Medulla oblongata (tissue), 1 donor: ENCODE results near the gene TIMM22.
A peak's percentile ranks its signal among the peaks of the same experiment; 100 is the strongest.

ENCODE experiments used
- DNase-seq: peaks from one replicate; pipeline ENCODE4 v3.0.0-alpha.2; 2015; ENCODE audit errors: extremely low spot score

Gene TIMM22

GRCh38 chr17:1019451-1019850 is 22.5 kb downstream of the TIMM22 start:
- no peak for DNase-seq

- DNase-seq = no peak
These were observed 24.2 kb downstream of the TIMM22 start for GRCh38 chr17:1021147-1021546.

GRCh38 chr17:1022278-1023024 is 25.5 kb downstream of the TIMM22 start:
- DNase-seq = no peak

GRCh38 chr17:1024076-1024475 is 27.1 kb downstream of the TIMM22 start:
- no peak for DNase-seq

- DNase-seq = no peak
These were observed 29.0 kb downstream of the TIMM22 start for GRCh38 chr17:1025733-1026598.

- no peak for DNase-seq
These were observed 29.7 kb downstream of the TIMM22 start for GRCh38 chr17:1026599-1026975.

- no peak for DNase-seq
These were observed 30.1 kb downstream of the TIMM22 start for GRCh38 chr17:1027044-1027443.

- peak; percentile 32 for DNase-seq
These were observed 32.4 kb downstream of the TIMM22 start for GRCh38 chr17:1029196-1029921.

GRCh38 chr17:1029922-1030644 is 33.2 kb downstream of the TIMM22 start:
- DNase-seq = peak; percentile 22

GRCh38 chr17:1030684-1031532 is 34.0 kb downstream of the TIMM22 start:
- peak; percentile 28 for DNase-seq

GRCh38 chr17:1031711-1032110 is 34.8 kb downstream of the TIMM22 start:
- DNase-seq = peak; percentile 45

GRCh38 chr17:1032391-1032790 is 35.5 kb downstream of the TIMM22 start:
- no peak for DNase-seq

GRCh38 chr17:1033503-1033902 is 36.6 kb downstream of the TIMM22 start:
- no peak for DNase-seq

GRCh38 chr17:1034652-1035210 is 37.8 kb downstream of the TIMM22 start:
- DNase-seq = no peak

- DNase-seq = no peak
These were observed 38.7 kb downstream of the TIMM22 start for GRCh38 chr17:1035546-1036170.

- no peak for DNase-seq
These were observed 39.4 kb downstream of the TIMM22 start for GRCh38 chr17:1036171-1036844.

GRCh38 chr17:1036845-1037237 is 39.9 kb downstream of the TIMM22 start:
- DNase-seq = no peak

- no peak for DNase-seq
These were observed 40.4 kb downstream of the TIMM22 start for GRCh38 chr17:1037238-1037879.
